HepG2 (cell line): ENCODE results near the gene PEX13. TPM values are rescaled to one million over a fixed set of nuclear protein-coding genes. Genes with fewer than 3 reads are reported as not detected.

Source experiments
- ATRX ChIP-seq: sonication (generic); formaldehyde crosslinking; IDR thresholded peaks from 2 replicates; pipeline ENCODE4 v1.4.0; 2020; ENCODE audit warnings: missing genetic modification reagents, borderline replicate concordance
- CBX5 ChIP-seq: sonication (generic); formaldehyde crosslinking; IDR thresholded peaks from 2 replicates; pipeline ENCODE4 v1.4.0; 2020; ENCODE audit warnings: missing genetic modification reagents, borderline replicate concordance
- CSRNP1 ChIP-seq: sonication (generic); formaldehyde crosslinking; IDR thresholded peaks from 2 replicates; pipeline ENCODE4 v1.8.1; 2023; ENCODE audit warnings: mild to moderate bottlenecking, missing genetic modification reagents
- GMEB2 ChIP-seq: IDR thresholded peaks from 2 replicates; pipeline ENCODE4 v1.6.1; 2016; ENCODE audit warnings: missing biosample characterization, missing genetic modification reagents, low read depth
- HIVEP1 ChIP-seq: sonication (generic); formaldehyde crosslinking; IDR thresholded peaks from 2 replicates; pipeline ENCODE4 v1.4.0; 2020; ENCODE audit warnings: mild to moderate bottlenecking, missing genetic modification reagents
- KDM2A ChIP-seq: sonication (generic); formaldehyde crosslinking; IDR thresholded peaks from 2 replicates; pipeline ENCODE4 v1.4.0; 2020; ENCODE audit warnings: low read depth, missing genetic modification reagents, borderline replicate concordance
- KLF13 ChIP-seq: sonication (generic); formaldehyde crosslinking; IDR thresholded peaks from 2 replicates; pipeline ENCODE4 v1.4.0; 2020; ENCODE audit warnings: mild to moderate bottlenecking, missing genetic modification reagents
- KMT2A ChIP-seq: sonication (generic); formaldehyde crosslinking; IDR thresholded peaks from 2 replicates; pipeline ENCODE4 v1.4.0; 2020; ENCODE audit warnings: missing genetic modification reagents
- MAFK ChIP-seq, 2 experiments: IDR thresholded peaks in 1 of 2; conservative IDR thresholded peaks in 1 of 2; 2 replicates each; pipeline ENCODE4 v1.6.1; 2011; ENCODE audit warnings: improper control_type of control experiment in 2 of 2, low read length in 2 of 2
- PRMT3 ChIP-seq: sonication (generic); formaldehyde crosslinking; IDR thresholded peaks from 2 replicates; pipeline ENCODE4 v1.8.1; 2022; ENCODE audit warnings: low read depth, mild to moderate bottlenecking, moderate library complexity, missing genetic modification reagents, borderline replicate concordance
- SKI ChIP-seq: fragments of 450-650 bp; IDR thresholded peaks from one replicate; pipeline ENCODE4 v1.6.1; 2018; ENCODE audit warnings: mild to moderate bottlenecking; ENCODE audit not compliant: partially characterized antibody
- SMC3 ChIP-seq: IDR thresholded peaks from 2 replicates; pipeline ENCODE4 v1.6.1; 2011; ENCODE audit warnings: low read length, improper control_type of control experiment
- TEAD3 ChIP-seq: optimal IDR thresholded peaks from 2 replicates; pipeline ENCODE3; 2016; ENCODE audit warnings: borderline replicate concordance
- THAP7 ChIP-seq: sonication (generic); formaldehyde crosslinking; IDR thresholded peaks from 2 replicates; pipeline ENCODE4 v1.8.1; 2023; ENCODE audit warnings: mild to moderate bottlenecking, missing genetic modification reagents
- THYN1 ChIP-seq: sonication (generic); formaldehyde crosslinking; IDR thresholded peaks from 2 replicates; pipeline ENCODE4 v1.8.1; 2023; ENCODE audit warnings: low read depth, mild to moderate bottlenecking, moderate library complexity, missing genetic modification reagents, borderline replicate concordance
- ZBTB14 ChIP-seq: sonication (generic); formaldehyde crosslinking; IDR thresholded peaks from 2 replicates; pipeline ENCODE4 v1.4.0; 2020; ENCODE audit warnings: missing genetic modification reagents
- ZNF160 ChIP-seq: sonication (generic); formaldehyde crosslinking; IDR thresholded peaks from 2 replicates; pipeline ENCODE4 v1.8.0; 2022; ENCODE audit warnings: mild to moderate bottlenecking, inconsistent platforms, missing genetic modification reagents
- ZNF256 ChIP-seq: sonication (generic); formaldehyde crosslinking; conservative IDR thresholded peaks from 2 replicates; pipeline ENCODE4 v1.4.0; 2020; ENCODE audit warnings: missing genetic modification reagents
- ZNF281 ChIP-seq: sonication (generic); formaldehyde crosslinking; IDR thresholded peaks from 2 replicates; pipeline ENCODE4 v1.4.0; 2020; ENCODE audit warnings: missing genetic modification reagents, borderline replicate concordance
- ZNF282 ChIP-seq: fragments of 450-650 bp; IDR thresholded peaks from 2 replicates; pipeline ENCODE4 v1.6.1; 2018; ENCODE audit not compliant: partially characterized antibody
- ZNF788 ChIP-seq: sonication (generic); formaldehyde crosslinking; IDR thresholded peaks from 2 replicates; pipeline ENCODE4 v1.5.0; 2020; ENCODE audit warnings: mild to moderate bottlenecking, missing genetic modification reagents, borderline replicate concordance
- polyA plus RNA-seq, 8 experiments: library from polyadenylated mRNA; depleted of rRNA in 3 of 8; stranded (reverse) in 7 of 8; unstranded in 1 of 8; fragments of >200 nt; fragmentation: Illumina TruSeq in 4 of 8; extraction: Trizol in 4 of 8; gene quantifications; 2 replicates each; pipeline versions ENCODE4 v1.2.1 to v1.2.3, GENCODE V29; 2011 to 2016; ENCODE audit warnings: low read depth in 4 of 8, missing spikeins in 1 of 8, mixed read lengths in 1 of 8; ENCODE audit not compliant: insufficient read depth in 1 of 8
- total RNA-seq, 5 experiments: library from RNA; depleted of rRNA; stranded (reverse); fragments of >200 nt; fragmentation: Illumina TruSeq; extraction: Trizol; gene quantifications; 2 replicates each; pipeline ENCODE4 v1.2.3, GENCODE V29; 2016; ENCODE audit warnings: low read depth in 1 of 5

Gene PEX13
- total and polyA plus RNA-seq, 2 of the 13 experiments (the other 11 are each of a cell fraction or from before 2014, with no cell fraction given), result 47.9 to 75.9 TPM

GRCh38 chr2:61017556-61018317 lies at the start of gene PEX13, which contains the start of gene PUS10 (continued):
- TF ChIP-seq SKI, result no peak
- TF ChIP-seq KLF13 (CRISPR knock-in tag), result no peak
- TF ChIP-seq CSRNP1 (CRISPR knock-in tag), result no peak
- TF ChIP-seq KDM2A (CRISPR knock-in tag), result peak; percentile 23
- TF ChIP-seq SMC3, result no peak
- no peak for TF ChIP-seq ATRX (CRISPR knock-in tag)
- TF ChIP-seq HIVEP1, result peak; percentile 27; the same call in 1 of the 2 replicates
- peak; percentile 91 for TF ChIP-seq ZNF160
- no peak for TF ChIP-seq PRMT3
- no peak for TF ChIP-seq ZNF282
- 0 out of 2 replicates have a peak, but pooled peaks have one; percentile 9 for TF ChIP-seq ZNF256 (CRISPR knock-in tag)
- peak; percentile 91; the same call in 1 of the 2 replicates for TF ChIP-seq CBX5 (CRISPR knock-in tag)
- no peak for TF ChIP-seq TEAD3 (CRISPR knock-in tag)
- peak; percentile 94; the same call in 1 of the 2 replicates for TF ChIP-seq ZNF788
- TF ChIP-seq ZBTB14 (CRISPR knock-in tag), result no peak
- peak; percentile 45; the same call in 1 of the 2 replicates for TF ChIP-seq THAP7 (CRISPR knock-in tag)
- peak; percentile 83; the same call in 1 of the 2 replicates for TF ChIP-seq GMEB2
- TF ChIP-seq KMT2A (CRISPR knock-in tag), result peak; percentile 96
- TF ChIP-seq THYN1 (CRISPR knock-in tag), result peak; percentile 26; the same call in 1 of the 2 replicates
- TF ChIP-seq ZNF281, result peak; percentile 70
- TF ChIP-seq MAFK (conservative IDR thresholded peaks at IDR 0.05 in 1 of 2, IDR thresholded peaks at IDR 0.05 in 1 of 2; ENCODE audit: low read length in 2 of 2), result no peak
